Left lung (tissue), 10 donors: ENCODE measurements around the gene C14orf93. TPM values are rescaled to one million over a fixed set of nuclear protein-coding genes. Genes with fewer than 3 reads are reported as not detected.

Experiments
- ATAC-seq: fragments of 200-7000 bp; cut with Tn5 transposase; one replicate; pipeline ENCODE4 v1.9.1; 2020; ENCODE audit warnings: moderate library complexity
- DNase-seq, 4 donors: peaks; one replicate each; pipeline ENCODE4 v3.0.0-alpha.2; 2013 to 2020
- H3K27ac ChIP-seq, 2 donors: fragments of 200-600 bp; sonication (generic) in 1 of 2; one replicate each; pipeline versions ENCODE4 v1.5.0 to v1.8.0; 2020 to 2021
- H3K27me3 ChIP-seq, 2 donors: fragments of 200-600 bp; sonication (generic) in 1 of 2; one replicate each; pipeline versions ENCODE4 v1.5.0 to v1.8.0; 2020 to 2021
- H3K36me3 ChIP-seq, 2 donors: fragments of 200-600 bp; sonication (generic) in 1 of 2; one replicate each; pipeline versions ENCODE4 v1.5.0 to v1.8.0; 2020 to 2021
- H3K4me1 ChIP-seq, 2 donors: fragments of 200-600 bp; one replicate each; pipeline ENCODE4 v1.8.0; 2021
- H3K4me3 ChIP-seq, 2 donors: fragments of 200-600 bp; sonication (generic) in 1 of 2; one replicate each; pipeline versions ENCODE4 v1.5.0 to v1.8.0; 2020 to 2021; ENCODE audit warnings: mild to moderate bottlenecking in 1 of 2
- H3K9me3 ChIP-seq, 2 donors: fragments of 200-600 bp; sonication (generic) in 1 of 2; one replicate each; pipeline versions ENCODE4 v1.5.0 to v1.8.0; 2020 to 2021
- intact Hi-C, 2 donors: fragments of 100-400 bp; cut with DNase I; formaldehyde crosslinking; loops; one replicate each; pipeline versions ENCODE4 v1.11.2 to v1.14.2; 2022
- polyA plus RNA-seq, 6 donors: library from polyadenylated mRNA; unstranded; fragments of 120-200 nt; gene quantifications; one replicate each; pipeline ENCODE4 v1.2.1, GENCODE V29; 2013; ENCODE audit not compliant: insufficient read length in 6 of 6
- total RNA-seq, 2 donors: library from RNA; stranded (reverse); fragmentation: NEBNext Ultra II Directional; extraction: Animal tissue kit (Norgen Biotek cat#: 25700); gene quantifications; one replicate each; pipeline ENCODE4 v1.2.1, GENCODE V29; 2021
- TF ChIP-seq, protein P1 (sequence below), 2 donors: fragments of 200-600 bp; sonication (generic) in 1 of 2; IDR thresholded peaks; one replicate each; pipeline versions ENCODE4 v1.5.0 to v1.8.0; 2021; ENCODE audit warnings: antibody characterized with exemption in 2 of 2
- donor health status: DM: no; HTN: yes; CAD: no.
- donor health status: DM: no; HTN: no; CAD: no.

C14orf93 gene
- total and polyA plus RNA-seq, 8 donors = 8.3 to 24.0 (median 21.3) TPM

DNA sequence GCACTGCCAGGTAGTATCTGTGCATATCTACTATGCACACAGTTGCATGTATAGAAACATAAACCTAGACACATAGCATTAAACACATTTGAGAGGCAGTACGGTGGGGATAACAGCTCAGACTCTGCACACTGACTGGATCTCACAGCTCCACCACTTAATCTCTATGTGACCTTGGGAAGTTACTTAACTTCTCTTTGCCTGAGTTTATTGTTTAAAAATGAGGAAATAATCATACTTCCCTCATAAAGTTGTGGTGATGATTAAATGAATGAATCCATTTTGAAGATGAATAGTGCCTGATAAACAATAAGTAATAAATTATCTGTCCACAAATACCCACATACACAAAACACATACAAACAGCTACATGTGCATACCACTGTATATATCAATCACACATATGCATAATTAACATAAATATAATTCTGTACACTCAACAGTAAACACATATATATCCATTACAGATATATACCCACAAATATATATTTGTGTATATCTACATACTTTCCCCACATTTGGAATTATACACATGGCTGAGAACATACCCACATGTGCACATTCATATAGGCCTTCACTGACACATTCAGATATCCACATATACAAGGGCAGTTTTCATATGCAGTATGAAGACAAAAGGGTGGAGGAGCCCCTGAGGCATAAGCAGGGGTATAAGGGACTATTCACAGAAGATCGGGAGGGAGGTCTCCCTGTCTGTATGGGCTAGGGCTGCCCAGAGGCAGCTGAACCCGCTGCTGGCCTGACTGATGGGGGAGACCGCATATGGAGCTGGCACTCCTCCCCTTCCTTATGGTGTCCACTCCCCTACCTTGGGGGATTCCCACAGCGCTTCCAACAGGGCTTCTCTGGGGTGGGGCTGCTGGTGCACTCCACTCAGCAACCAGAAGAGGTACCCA is 41.5 kb upstream of the C14orf93 start:
- peaks cover 4 to 6% of the 10 kb centered on the region in 2 donors for H3K4me1 ChIP-seq
- no peak overlapping the region for H3K4me3 ChIP-seq
- DNase-seq (no peak), ATAC-seq (no peak)
- H3K9me3 ChIP-seq = no peaks in the 10 kb centered on the region
- intact Hi-C loops = loop anchor here in 1 of 2 donors (10.0 kb wide), 1 partner anchor 67 kb away; the partner anchor contains the start of gene AJUBA
- H3K36me3 ChIP-seq = no peaks in the 10 kb centered on the region
- H3K27me3 ChIP-seq = no peaks in the 10 kb centered on the region
- TF ChIP-seq, protein P1, sequence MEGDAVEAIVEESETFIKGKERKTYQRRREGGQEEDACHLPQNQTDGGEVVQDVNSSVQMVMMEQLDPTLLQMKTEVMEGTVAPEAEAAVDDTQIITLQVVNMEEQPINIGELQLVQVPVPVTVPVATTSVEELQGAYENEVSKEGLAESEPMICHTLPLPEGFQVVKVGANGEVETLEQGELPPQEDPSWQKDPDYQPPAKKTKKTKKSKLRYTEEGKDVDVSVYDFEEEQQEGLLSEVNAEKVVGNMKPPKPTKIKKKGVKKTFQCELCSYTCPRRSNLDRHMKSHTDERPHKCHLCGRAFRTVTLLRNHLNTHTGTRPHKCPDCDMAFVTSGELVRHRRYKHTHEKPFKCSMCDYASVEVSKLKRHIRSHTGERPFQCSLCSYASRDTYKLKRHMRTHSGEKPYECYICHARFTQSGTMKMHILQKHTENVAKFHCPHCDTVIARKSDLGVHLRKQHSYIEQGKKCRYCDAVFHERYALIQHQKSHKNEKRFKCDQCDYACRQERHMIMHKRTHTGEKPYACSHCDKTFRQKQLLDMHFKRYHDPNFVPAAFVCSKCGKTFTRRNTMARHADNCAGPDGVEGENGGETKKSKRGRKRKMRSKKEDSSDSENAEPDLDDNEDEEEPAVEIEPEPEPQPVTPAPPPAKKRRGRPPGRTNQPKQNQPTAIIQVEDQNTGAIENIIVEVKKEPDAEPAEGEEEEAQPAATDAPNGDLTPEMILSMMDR (IDR thresholded peaks at IDR 0.05) = no peak
- H3K27ac ChIP-seq = no peak overlapping the region

DNA sequence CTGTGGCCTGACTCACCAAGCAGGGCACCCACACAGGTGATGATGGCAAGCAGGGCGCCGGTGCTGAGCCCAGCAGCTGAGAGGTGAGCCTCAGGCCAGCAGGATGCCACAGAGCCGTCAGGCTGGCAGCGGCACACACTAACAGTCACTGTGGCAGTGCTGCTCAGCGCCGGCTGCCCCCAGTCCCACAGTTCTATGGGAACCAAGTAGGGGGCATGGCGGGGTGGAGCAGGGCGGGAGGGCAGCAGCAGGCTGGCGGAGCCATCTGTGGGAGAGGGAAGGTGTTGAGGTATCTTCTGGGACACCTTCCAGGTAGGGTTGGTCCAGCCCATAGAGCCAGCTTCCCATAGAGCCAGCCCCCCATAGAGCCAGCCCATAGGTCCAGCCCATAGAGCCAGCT is 39.1 kb upstream of the C14orf93 start:
- no peaks in the 10 kb centered on the region for H3K36me3 ChIP-seq
- TF ChIP-seq, protein P1 (IDR thresholded peaks at IDR 0.05) = no peak
- no peak overlapping the region for H3K27ac ChIP-seq
- no peaks in the 10 kb centered on the region for H3K27me3 ChIP-seq
- no peaks in the 10 kb centered on the region for H3K9me3 ChIP-seq
- DNase-seq = no peak
- ATAC-seq = no peak
- H3K4me3 ChIP-seq = no peak overlapping the region
- intact Hi-C loops = no loop called here
- H3K4me1 ChIP-seq = peaks cover 0 to 13% of the 10 kb centered on the region in 2 donors

DNA sequence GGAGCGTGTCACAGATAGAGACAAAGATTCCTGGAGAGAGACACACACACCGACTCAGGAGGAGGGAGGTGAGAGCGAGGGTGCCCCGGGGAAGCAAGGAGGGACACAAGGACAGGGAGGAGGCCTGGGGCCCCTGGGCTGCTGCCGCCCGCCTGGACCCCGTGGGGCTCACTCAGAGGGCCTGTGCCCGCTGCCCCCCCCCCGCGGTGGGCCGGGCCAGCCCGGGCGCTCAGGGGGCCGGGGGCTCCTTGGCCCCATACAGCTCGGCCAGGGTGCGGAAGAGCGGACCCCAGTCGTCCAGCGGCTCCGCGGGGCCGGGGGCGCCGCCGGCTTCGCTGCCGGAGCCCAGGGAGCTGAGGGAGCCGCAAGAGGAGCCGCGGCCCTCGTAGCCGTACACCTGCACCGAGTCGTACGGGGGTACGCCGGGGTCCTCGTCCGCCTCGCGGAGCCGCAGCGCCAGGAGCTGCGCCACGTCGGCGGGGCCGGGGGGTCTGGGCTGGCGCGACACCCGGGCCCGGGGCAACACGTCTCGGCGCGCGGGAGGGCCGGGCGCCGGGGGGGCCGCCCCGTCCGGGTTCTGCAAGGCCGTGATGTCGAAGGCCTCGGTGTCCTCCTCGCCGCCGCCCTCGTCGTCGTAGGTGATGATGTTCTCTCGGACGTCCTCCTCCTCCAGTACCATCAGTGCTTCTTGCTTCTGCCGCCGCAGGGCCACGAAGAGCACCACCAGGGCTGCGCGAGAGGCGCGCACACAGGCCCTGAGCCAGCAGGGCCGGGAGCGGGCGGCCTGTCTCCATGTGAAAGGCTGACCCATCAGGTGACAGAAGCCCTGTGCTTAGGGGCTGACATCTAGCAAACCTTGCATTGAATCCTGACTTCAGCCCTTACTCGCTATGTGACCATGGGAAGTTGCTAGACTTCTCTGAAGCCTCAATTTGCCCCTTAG is 38.1 kb upstream of the C14orf93 start:
- intact Hi-C loops = no loop called here
- ATAC-seq = no peak
- Histone ChIP-seq H3K4me3 (no peak overlapping the region), H3K9me3 (no peaks in the 10 kb centered on the region), H3K4me1 (peaks cover 0 to 15% of the 10 kb centered on the region in 2 donors), H3K27me3 (no peaks in the 10 kb centered on the region), H3K36me3 (no peaks in the 10 kb centered on the region), H3K27ac (peak overlapping the region; percentile 4 to 48)
- TF ChIP-seq, protein P1 (IDR thresholded peaks at IDR 0.05) = no peak
- DNase-seq = no peak

DNA sequence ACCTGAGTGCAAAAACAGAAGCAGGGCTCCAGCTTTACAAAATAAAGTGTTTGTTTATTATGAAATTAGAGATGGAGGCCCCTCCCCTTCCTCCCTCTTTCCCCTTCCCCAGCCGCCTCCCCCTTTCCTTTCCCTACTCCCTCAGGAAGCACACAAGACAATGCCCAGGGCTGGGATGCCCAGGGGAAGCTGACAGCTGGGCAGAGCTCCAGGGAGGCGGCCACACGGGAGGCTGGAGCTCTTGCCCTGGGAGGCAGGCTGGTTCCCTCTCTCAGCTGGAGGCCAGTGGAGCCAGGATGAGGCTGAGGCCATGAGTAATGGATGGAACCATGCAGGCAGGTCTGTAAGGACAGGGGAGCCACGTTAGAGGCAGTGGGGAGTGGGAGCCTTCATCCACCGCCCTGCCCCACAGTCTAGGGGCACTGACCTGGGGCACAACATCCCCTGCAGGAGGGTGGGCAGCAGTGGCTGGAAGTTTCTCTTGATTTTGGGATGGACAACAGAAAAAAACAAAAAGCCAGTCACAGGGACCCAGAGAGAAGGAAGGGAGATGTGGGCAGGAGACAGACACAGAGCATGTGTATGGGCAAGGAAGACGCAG is 37.2 kb upstream of the C14orf93 start:
- H3K4me1 ChIP-seq = peaks cover 0 to 15% of the 10 kb centered on the region in 2 donors
- H3K4me3 ChIP-seq = no peak overlapping the region
- ATAC-seq = no peak

More for the DNA sequence above, 37.2 kb upstream of the C14orf93 start:
- intact Hi-C loops = no loop called here
- H3K9me3 ChIP-seq = no peaks in the 10 kb centered on the region
- no peaks in the 10 kb centered on the region for H3K27me3 ChIP-seq
- no peaks in the 10 kb centered on the region for H3K36me3 ChIP-seq
- H3K27ac ChIP-seq = peak overlapping the region; percentile 44 to 48
- TF ChIP-seq, protein P1 (IDR thresholded peaks at IDR 0.05) = no peak
- DNase-seq = no peak
